Loucy (cell line): ENCODE measurements around the gene WWOX.

Source experiments
- H2AFZ ChIP-seq: fragments of 200-600 bp; sonication (generic); 2 replicates; pipeline ENCODE4 v1.6.0; 2016; ENCODE audit warnings: antibody characterized with exemption, mild to moderate bottlenecking, low read length, moderate library complexity
- H3F3A ChIP-seq: fragments of 200-600 bp; 2 replicates; pipeline ENCODE4 v1.6.0; 2016; ENCODE audit warnings: antibody characterized with exemption, low read depth, mild to moderate bottlenecking
- H3K27me3 ChIP-seq: fragments of 200-600 bp; sonication (generic); 2 replicates; pipeline ENCODE4 v1.6.1; 2014; ENCODE audit warnings: low read length, mild to moderate bottlenecking; ENCODE audit not compliant: insufficient read depth, poor library complexity, severe bottlenecking
- H3K36me3 ChIP-seq: fragments of 200-600 bp; sonication (generic); 2 replicates; pipeline ENCODE4 v1.6.1; 2016; ENCODE audit warnings: low read length; ENCODE audit not compliant: insufficient read depth
- H3K4me1 ChIP-seq: fragments of 200-600 bp; sonication (generic); 2 replicates; pipeline ENCODE4 v1.5.1; 2014; ENCODE audit warnings: low read length, mild to moderate bottlenecking; ENCODE audit not compliant: insufficient read depth, poor library complexity, severe bottlenecking
- H3K4me2 ChIP-seq: fragments of 200-600 bp; sonication (generic); 2 replicates; pipeline ENCODE4 v1.6.0; 2014; ENCODE audit warnings: antibody characterized with exemption, low read length, low read depth, mild to moderate bottlenecking; ENCODE audit not compliant: poor library complexity, severe bottlenecking
- H3K4me3 ChIP-seq: fragments of 200-600 bp; sonication (generic); 2 replicates; pipeline ENCODE4 v1.5.1; 2014; ENCODE audit warnings: low read length, mild to moderate bottlenecking, mixed read lengths; ENCODE audit not compliant: poor library complexity, severe bottlenecking
- H3K79me2 ChIP-seq: fragments of 200-600 bp; sonication (generic); 2 replicates; pipeline ENCODE4 v1.6.1; 2014; ENCODE audit warnings: low read length; ENCODE audit not compliant: insufficient read depth
- H3K9ac ChIP-seq: fragments of 200-600 bp; sonication (generic); 2 replicates; pipeline ENCODE4 v1.6.0; 2014; ENCODE audit warnings: mild to moderate bottlenecking, low read depth, low read length, moderate library complexity; ENCODE audit not compliant: poor library complexity, severe bottlenecking
- H3K9me2 ChIP-seq: fragments of 200-600 bp; sonication (generic); replicated peaks from 2 replicates; pipeline ENCODE4 v1.6.1; 2016; ENCODE audit warnings: low read depth, low read length, mixed read lengths
- H3K9me3 ChIP-seq: fragments of 200-600 bp; sonication (generic); 2 replicates; pipeline ENCODE4 v1.6.1; 2014; ENCODE audit warnings: mild to moderate bottlenecking, antibody characterized with exemption, low read length, low read depth; ENCODE audit not compliant: insufficient read depth
- H4K20me1 ChIP-seq: fragments of 200-600 bp; sonication (generic); 2 replicates; pipeline ENCODE4 v1.6.0; 2014; ENCODE audit warnings: antibody characterized with exemption, low read length, mild to moderate bottlenecking; ENCODE audit not compliant: insufficient read depth, poor library complexity, severe bottlenecking
- CTCF ChIP-seq: fragments of 200-600 bp; sonication (generic); conservative IDR thresholded peaks from 2 replicates; pipeline ENCODE4 v1.5.1; 2014; ENCODE audit warnings: mild to moderate bottlenecking, antibody characterized with exemption, low read length
- EZH2phosphoT487 ChIP-seq: fragments of 200-600 bp; IDR thresholded peaks from 2 replicates; pipeline ENCODE4 v1.6.1; 2018; ENCODE audit warnings: antibody characterized with exemption, mild to moderate bottlenecking, moderate library complexity, borderline replicate concordance

The WWOX gene

DNA sequence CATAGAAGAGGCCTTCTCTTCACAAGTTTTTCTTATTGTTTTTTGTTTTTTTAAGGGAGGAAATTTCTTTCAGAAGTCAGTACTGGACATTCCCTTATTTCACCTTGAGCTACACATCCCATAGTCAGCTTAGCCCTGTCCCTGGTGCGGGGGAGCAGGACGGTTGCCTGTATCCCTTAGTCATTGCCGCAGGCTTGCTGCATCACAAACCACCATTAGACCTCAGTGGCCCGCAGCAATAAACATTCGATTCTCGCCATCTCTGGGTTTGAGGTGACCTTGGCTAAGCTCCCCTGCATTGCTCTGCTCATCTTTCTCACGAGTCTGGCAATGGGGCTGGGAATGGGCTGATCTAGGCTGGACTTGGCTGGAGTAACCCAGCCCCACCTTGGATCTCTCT, 692.5 kb downstream of the WWOX start:
- Histone ChIP-seq H3K9me3 (no peaks in the 10 kb centered on the region), H3K36me3 (no peaks in the 10 kb centered on the region), H3K4me3 (no peak overlapping the region), H4K20me1 (no peaks in the 10 kb centered on the region), H3F3A (no peaks in the 10 kb centered on the region), H3K27me3 (no peaks in the 10 kb centered on the region), H3K4me2 (no peak overlapping the region), H3K79me2 (no peaks in the 10 kb centered on the region), H3K4me1 (peaks cover 3% of the 10 kb centered on the region), H2AFZ (no peak overlapping the region), H3K9ac (no peak overlapping the region), H3K9me2 (no peaks in the 10 kb centered on the region)
- no peak for TF ChIP-seq EZH2phosphoT487
- TF ChIP-seq CTCF: no peak

DNA sequence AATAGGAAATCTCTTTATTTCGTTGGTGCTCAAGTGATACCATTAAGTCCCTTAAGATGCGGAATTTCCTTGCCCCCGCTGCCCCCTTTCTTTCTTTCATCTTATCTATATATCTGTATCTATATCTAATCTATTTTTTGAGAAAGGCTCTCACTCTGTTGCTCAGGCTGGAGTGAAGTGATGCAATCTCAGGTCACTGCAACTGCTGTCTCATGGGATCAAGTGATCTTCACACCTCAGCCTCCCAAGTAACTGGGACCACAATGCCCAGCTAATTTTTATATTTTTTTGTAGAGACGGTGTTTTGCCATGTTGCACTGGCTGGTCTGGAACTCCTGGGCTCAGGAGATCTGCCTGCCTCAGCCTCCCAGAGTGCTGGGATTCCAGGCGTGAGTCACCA, 693.5 kb downstream of the WWOX start:
- Histone ChIP-seq H3K36me3 (no peaks in the 10 kb centered on the region), H3F3A (no peaks in the 10 kb centered on the region), H3K27me3 (no peaks in the 10 kb centered on the region), H3K9ac (no peak overlapping the region), H3K9me2 (no peaks in the 10 kb centered on the region), H2AFZ (no peak overlapping the region), H3K79me2 (no peaks in the 10 kb centered on the region), H3K4me2 (no peak overlapping the region), H4K20me1 (no peaks in the 10 kb centered on the region), H3K4me3 (no peak overlapping the region), H3K4me1 (no peaks in the 10 kb centered on the region), H3K9me3 (no peaks in the 10 kb centered on the region)
- TF ChIP-seq EZH2phosphoT487 (no peak), CTCF (no peak)

GRCh38 chr16:78794581-78795250, 695.3 kb downstream of the WWOX start:
- no peak for TF ChIP-seq EZH2phosphoT487
- no peak for TF ChIP-seq CTCF
- H4K20me1 ChIP-seq: no peaks in the 10 kb centered on the region
- H3K4me2 ChIP-seq: no peak overlapping the region
- no peaks in the 10 kb centered on the region for H3K79me2 ChIP-seq
- no peaks in the 10 kb centered on the region for H3K9me3 ChIP-seq
- H3F3A ChIP-seq: no peaks in the 10 kb centered on the region
- no peaks in the 10 kb centered on the region for H3K27me3 ChIP-seq
- no peaks in the 10 kb centered on the region for H3K36me3 ChIP-seq
- no peak overlapping the region for H3K9ac ChIP-seq
- H2AFZ ChIP-seq: no peak overlapping the region
- no peaks in the 10 kb centered on the region for H3K9me2 ChIP-seq
- no peak overlapping the region for H3K4me3 ChIP-seq
- no peaks in the 10 kb centered on the region for H3K4me1 ChIP-seq
